GM18508 (cell line): ENCODE data around the gene PACRG.

Source experiments
- ATAC-seq: cut with Tn5 transposase; IDR thresholded peaks from one replicate; pipeline ENCODE4 v1.9.1; 2021; ENCODE audit warnings: moderate number of reproducible peaks; ENCODE audit not compliant: insufficient read depth, unreplicated experiment

PACRG gene

GRCh38 chr6:162709431-162709830 is 18.3 kb upstream of the PACRG start:
- no peak for ATAC-seq

GRCh38 chr6:162710419-162710818 is 17.4 kb upstream of the PACRG start:
- ATAC-seq, result no peak

- no peak for ATAC-seq
Measured at GRCh38 chr6:162710936-162711335, 16.8 kb upstream of the PACRG start.

- ATAC-seq, result no peak
Measured at GRCh38 chr6:162711376-162711775, 16.4 kb upstream of the PACRG start.

- no peak for ATAC-seq
Measured at GRCh38 chr6:162712694-162713093, 15.1 kb upstream of the PACRG start.

GRCh38 chr6:162713974-162714780 is 13.6 kb upstream of the PACRG start:
- no peak for ATAC-seq

GRCh38 chr6:162715601-162716000 is 12.2 kb upstream of the PACRG start:
- ATAC-seq, result no peak

GRCh38 chr6:162719528-162719927 is 8.2 kb upstream of the PACRG start:
- ATAC-seq, result no peak

GRCh38 chr6:162721404-162721687 is 6.4 kb upstream of the PACRG start:
- no peak for ATAC-seq

GRCh38 chr6:162722226-162722625 is 5.5 kb upstream of the PACRG start:
- no peak for ATAC-seq

- ATAC-seq, result no peak
Measured at GRCh38 chr6:162722633-162723032, 5.1 kb upstream of the PACRG start.

- ATAC-seq, result no peak
Measured at GRCh38 chr6:162726947-162727321, 840 bp upstream of the PACRG start.

- ATAC-seq, result no peak
Measured at GRCh38 chr6:162728197-162728596, 423 bp downstream of the PACRG start.

GRCh38 chr6:162728706-162729105 is 932 bp downstream of the PACRG start:
- ATAC-seq, result no peak

GRCh38 chr6:162730502-162730901 is 2.7 kb downstream of the PACRG start:
- ATAC-seq, result no peak

GRCh38 chr6:162733489-162733888 is 5.7 kb downstream of the PACRG start:
- no peak for ATAC-seq

- ATAC-seq, result no peak
Measured at GRCh38 chr6:162736961-162737360, 9.2 kb downstream of the PACRG start.

GRCh38 chr6:162750776-162751175 is 23.0 kb downstream of the PACRG start:
- no peak for ATAC-seq

- ATAC-seq, result no peak
Measured at GRCh38 chr6:162751211-162751859, 23.6 kb downstream of the PACRG start.

GRCh38 chr6:162753775-162754174 is 26.0 kb downstream of the PACRG start:
- ATAC-seq, result no peak

- no peak for ATAC-seq
Measured at GRCh38 chr6:162770136-162770535, 42.4 kb downstream of the PACRG start.

- no peak for ATAC-seq
Measured at GRCh38 chr6:162770955-162771354, 43.2 kb downstream of the PACRG start.
